Liver (tissue), 9 donors: ENCODE measurements around the gene ZNF429. TPM values are rescaled to one million over a fixed set of nuclear protein-coding genes. Genes with fewer than 3 reads are reported as not detected.

Experiments
- DNase-seq: peaks from one replicate; pipeline ENCODE4 v3.0.0-alpha.2; 2017; ENCODE audit warnings: low spot score
- H3K27ac ChIP-seq, 2 donors: one replicate each; pipeline ENCODE4 v1.7.0; 2013; ENCODE audit warnings: inconsistent platforms in 2 of 2, low read length in 2 of 2, control low read depth in 1 of 2, low read depth in 1 of 2, mild to moderate bottlenecking in 1 of 2
- H3K27me3 ChIP-seq, 4 donors: one replicate each; pipeline versions ENCODE4 v1.6.1 to v1.7.0; 2013; ENCODE audit warnings: low read length in 3 of 4, inconsistent platforms in 1 of 4, mild to moderate bottlenecking in 1 of 4, moderate library complexity in 1 of 4; ENCODE audit not compliant: control insufficient read depth in 4 of 4, insufficient read depth in 4 of 4
- H3K36me3 ChIP-seq, 4 donors: one replicate each; pipeline versions ENCODE4 v1.6.1 to v1.7.0; 2013; ENCODE audit warnings: low read length in 3 of 4, mild to moderate bottlenecking in 3 of 4, low read depth in 1 of 4, moderate library complexity in 1 of 4; ENCODE audit not compliant: control insufficient read depth in 4 of 4, insufficient read depth in 3 of 4
- H3K4me1 ChIP-seq, 4 donors: one replicate each; pipeline versions ENCODE4 v1.6.1 to v1.7.0; 2013; ENCODE audit warnings: low read length in 3 of 4, mild to moderate bottlenecking in 3 of 4, moderate library complexity in 1 of 4; ENCODE audit not compliant: control insufficient read depth in 4 of 4, insufficient read depth in 4 of 4
- H3K4me3 ChIP-seq, 3 donors: one replicate each; pipeline versions ENCODE4 v1.6.1 to v1.7.0; 2013; ENCODE audit warnings: low read length in 3 of 3, control low read depth in 1 of 3, low read depth in 1 of 3, mild to moderate bottlenecking in 1 of 3
- H3K9ac ChIP-seq, 2 donors: one replicate each; pipeline ENCODE4 v1.7.0; 2013; ENCODE audit warnings: low read length in 2 of 2, mild to moderate bottlenecking in 2 of 2, moderate library complexity in 2 of 2, control low read depth in 1 of 2, low read depth in 1 of 2
- H3K9me3 ChIP-seq, 4 donors: one replicate each; pipeline versions ENCODE4 v1.6.1 to v1.7.0; 2013; ENCODE audit warnings: low read length in 3 of 4; ENCODE audit not compliant: control insufficient read depth in 4 of 4
- CTCF ChIP-seq: fragments of 150-350 bp; IDR thresholded peaks from 2 replicates; pipeline ENCODE4 v1.5.1; 2017; ENCODE audit warnings: improper control_type of control experiment, low read depth, low read length; ENCODE audit not compliant: missing input control
- EGR1 ChIP-seq, 2 donors: IDR thresholded peaks; 2 replicates each; pipeline ENCODE4 v1.6.1; 2016 to 2018; ENCODE audit warnings: antibody characterized with exemption in 2 of 2, low read depth in 2 of 2
- FOXA1 ChIP-seq: IDR thresholded peaks from 2 replicates; pipeline ENCODE4 v1.6.1; 2016; ENCODE audit warnings: antibody characterized with exemption
- FOXA2 ChIP-seq: IDR thresholded peaks from 2 replicates; pipeline ENCODE4 v1.6.1; 2016; ENCODE audit warnings: antibody characterized with exemption
- GABPA ChIP-seq, 2 donors: IDR thresholded peaks in 1 of 2; conservative IDR thresholded peaks in 1 of 2; 2 replicates each; pipeline ENCODE4 v1.6.1; 2016; ENCODE audit warnings: antibody characterized with exemption in 2 of 2, mild to moderate bottlenecking in 1 of 2, moderate library complexity in 1 of 2
- HNF4A ChIP-seq, 2 donors: conservative IDR thresholded peaks; 2 replicates each; pipeline ENCODE4 v1.6.1; 2016; ENCODE audit warnings: antibody characterized with exemption in 2 of 2, mild to moderate bottlenecking in 2 of 2
- HNF4G ChIP-seq: IDR thresholded peaks from 2 replicates; pipeline ENCODE4 v1.6.1; 2016; ENCODE audit warnings: antibody characterized with exemption
- JUND ChIP-seq, 2 donors: IDR thresholded peaks; 2 replicates each; pipeline ENCODE4 v1.6.1; 2016; ENCODE audit warnings: antibody characterized with exemption in 2 of 2
- MAX ChIP-seq: IDR thresholded peaks from 2 replicates; pipeline ENCODE4 v1.6.1; 2016; ENCODE audit warnings: antibody characterized with exemption
- NR2F2 ChIP-seq: IDR thresholded peaks from 2 replicates; pipeline ENCODE4 v1.6.1; 2016; ENCODE audit warnings: antibody characterized with exemption
- RAD21 ChIP-seq, 2 donors: IDR thresholded peaks; 2 replicates each; pipeline ENCODE4 v1.6.1; 2016; ENCODE audit warnings: antibody characterized with exemption in 2 of 2, mild to moderate bottlenecking in 2 of 2
- REST ChIP-seq: IDR thresholded peaks from 2 replicates; pipeline ENCODE4 v1.6.1; 2016; ENCODE audit warnings: antibody characterized with exemption, mild to moderate bottlenecking
- RXRA ChIP-seq, 2 donors: IDR thresholded peaks; 2 replicates each; pipeline ENCODE4 v1.6.1; 2017 to 2018; ENCODE audit warnings: antibody characterized with exemption in 2 of 2, mild to moderate bottlenecking in 1 of 2
- SP1 ChIP-seq: IDR thresholded peaks from 2 replicates; pipeline ENCODE4 v1.6.1; 2018; ENCODE audit warnings: antibody characterized with exemption, mild to moderate bottlenecking
- TAF1 ChIP-seq: conservative IDR thresholded peaks from 2 replicates; pipeline ENCODE4 v1.6.1; 2016; ENCODE audit warnings: antibody characterized with exemption, mild to moderate bottlenecking
- YY1 ChIP-seq: IDR thresholded peaks from 2 replicates; pipeline ENCODE4 v1.6.1; 2016; ENCODE audit warnings: antibody characterized with exemption, mild to moderate bottlenecking
- ZBTB33 ChIP-seq: IDR thresholded peaks from 2 replicates; pipeline ENCODE4 v1.6.1; 2016; ENCODE audit warnings: antibody characterized with exemption
- WGBS: extraction: QIAGEN DNeasy Blood & Tissue Kit; methylation state at CpG from one replicate; pipeline ENCODE4 v1.1.7; 2013; 5-methylcytosine and 5-hydroxymethylcytosine counted together
- polyA plus RNA-seq, 2 donors: library from polyadenylated mRNA; stranded (reverse) in 1 of 2; unstranded in 1 of 2; fragments of 200-250 nt in 1 of 2; fragments of >200 nt in 1 of 2; fragmentation: Nextera tagmentation in 1 of 2; extraction: Ambion mirVana in 1 of 2; gene quantifications; one replicate each; pipeline versions ENCODE4 v1.2.1 to v1.2.3, GENCODE V29; 2013 to 2015
- total RNA-seq, 2 donors: library from RNA; depleted of rRNA; stranded (reverse); fragments of >200 nt; gene quantifications; one replicate each; pipeline ENCODE4 v1.2.3, GENCODE V29; 2014
- donor health status: healthy.
- donor health status: healthy.
- donor health status: healthy.
- donor health status: healthy.
- donor health status: healthy.

Gene ZNF429
- total and polyA plus RNA-seq, 4 donors: 4.0 to 10.1 (median 8.4) TPM

DNA sequence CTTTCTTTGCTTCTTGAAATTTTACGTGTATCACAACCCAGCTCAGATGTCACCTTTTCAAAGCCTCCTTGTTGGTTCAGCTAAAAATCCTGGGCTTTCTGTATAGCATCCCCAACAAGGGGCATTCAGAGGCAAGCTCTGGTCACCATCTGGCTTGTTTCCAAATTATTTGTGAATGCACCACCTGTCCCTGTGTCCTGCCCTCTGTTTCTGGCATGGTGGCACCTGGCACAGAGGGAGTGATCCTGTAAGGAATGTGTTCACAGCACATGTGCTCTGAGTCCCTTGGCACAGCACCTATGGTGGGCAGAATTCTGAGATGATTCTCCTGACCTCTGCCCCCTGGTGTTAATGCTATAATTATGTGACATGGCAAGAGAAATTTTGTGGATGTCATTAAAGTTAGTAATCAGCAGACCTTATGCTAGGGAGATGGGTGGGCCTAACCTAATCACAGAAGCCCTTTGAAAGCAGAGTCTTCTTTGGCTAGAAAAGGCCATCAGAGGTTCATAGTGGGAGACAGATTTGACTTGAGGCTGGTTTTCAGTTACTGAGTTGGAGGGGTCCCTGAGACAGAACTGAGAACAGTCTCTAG is 76.3 kb downstream of the ZNF429 start:
- WGBS: 92% methylated on average over 1 of the region's 1 CpG
- no peak overlapping the region for H3K9ac ChIP-seq
- no peaks in the 10 kb centered on the region for H3K36me3 ChIP-seq
- no peak overlapping the region for H3K4me3 ChIP-seq
- H3K27me3 ChIP-seq: no peaks in the 10 kb centered on the region
- no peak for TF ChIP-seq HNF4G
- TF ChIP-seq EGR1 (IDR thresholded peaks at IDR 0.05; ENCODE audit: low read depth in 2 of 2): no peak
- no peak for TF ChIP-seq RAD21 (IDR thresholded peaks at IDR 0.05)
- TF ChIP-seq RXRA (IDR thresholded peaks at IDR 0.05): no peak
- no peak for TF ChIP-seq JUND (IDR thresholded peaks at IDR 0.05)
- TF ChIP-seq NR2F2: no peak
- no peak for TF ChIP-seq ZBTB33
- peaks cover 3 to 17% (median 6%) of the 10 kb centered on the region in 4 donors for H3K9me3 ChIP-seq
- peaks cover 0 to 5% (median 2%) of the 10 kb centered on the region in 4 donors for H3K4me1 ChIP-seq
- H3K27ac ChIP-seq: no peak overlapping the region
- DNase-seq: no peak

DNA sequence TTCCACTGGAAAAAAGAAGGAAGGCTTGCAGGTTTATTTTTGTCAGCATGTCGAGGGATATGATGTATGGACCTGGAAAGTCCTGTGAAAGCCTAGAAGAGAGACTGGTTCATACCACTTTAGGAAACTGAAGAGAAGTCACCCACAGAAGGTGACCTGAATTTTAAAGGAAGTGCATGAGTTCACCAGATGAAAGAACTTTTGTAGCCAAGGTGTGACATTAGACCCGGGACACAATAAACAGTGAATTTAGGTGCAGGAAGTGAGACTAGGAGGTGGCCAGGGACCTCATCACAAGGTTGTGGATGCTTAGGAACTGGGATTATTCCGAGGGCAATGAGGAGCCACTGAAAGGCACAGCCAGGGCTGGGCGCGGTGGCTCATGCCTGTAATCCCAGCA is 79.1 kb downstream of the ZNF429 start:
- Histone ChIP-seq H3K4me1 (peaks cover 0 to 7% (median 3%) of the 10 kb centered on the region in 4 donors), H3K9ac (no peak overlapping the region), H3K9me3 (peaks cover 0 to 15% (median 6%) of the 10 kb centered on the region in 4 donors), H3K27ac (no peak overlapping the region), H3K4me3 (no peak overlapping the region), H3K27me3 (no peaks in the 10 kb centered on the region), H3K36me3 (no peaks in the 10 kb centered on the region)
- no peak for DNase-seq
- TF ChIP-seq YY1: no peak
- no peak for TF ChIP-seq FOXA1
- no peak for TF ChIP-seq HNF4A (conservative IDR thresholded peaks at IDR 0.05)
- TF ChIP-seq SP1: no peak
- no peak for TF ChIP-seq RAD21 (IDR thresholded peaks at IDR 0.05)
- no peak for TF ChIP-seq NR2F2
- TF ChIP-seq ZBTB33: no peak
- no peak for TF ChIP-seq CTCF
- TF ChIP-seq MAX: no peak
- TF ChIP-seq FOXA2: no peak
- no peak for TF ChIP-seq TAF1
- TF ChIP-seq RXRA (IDR thresholded peaks at IDR 0.05): no peak
- no peak for TF ChIP-seq REST
- TF ChIP-seq GABPA (IDR thresholded peaks at IDR 0.05 in 1 of 2, conservative IDR thresholded peaks at IDR 0.05 in 1 of 2): no peak
- no peak for TF ChIP-seq JUND (IDR thresholded peaks at IDR 0.05)
- no peak for TF ChIP-seq EGR1 (IDR thresholded peaks at IDR 0.05; ENCODE audit: low read depth in 2 of 2)
- TF ChIP-seq HNF4G: no peak
- 82% methylated on average over 5 of the region's 5 CpGs for WGBS
